ENCODE measurements around the gene PIP4K2C. TPM values are rescaled to one million over a fixed set of nuclear protein-coding genes. Genes with fewer than 3 reads are reported as not detected.

Gene PIP4K2C
- total and polyA plus RNA-seq, 2 donors (not counting 1 experiment from before 2014, with no cell fraction given), result 11.9 to 24.3 TPM

DNA sequence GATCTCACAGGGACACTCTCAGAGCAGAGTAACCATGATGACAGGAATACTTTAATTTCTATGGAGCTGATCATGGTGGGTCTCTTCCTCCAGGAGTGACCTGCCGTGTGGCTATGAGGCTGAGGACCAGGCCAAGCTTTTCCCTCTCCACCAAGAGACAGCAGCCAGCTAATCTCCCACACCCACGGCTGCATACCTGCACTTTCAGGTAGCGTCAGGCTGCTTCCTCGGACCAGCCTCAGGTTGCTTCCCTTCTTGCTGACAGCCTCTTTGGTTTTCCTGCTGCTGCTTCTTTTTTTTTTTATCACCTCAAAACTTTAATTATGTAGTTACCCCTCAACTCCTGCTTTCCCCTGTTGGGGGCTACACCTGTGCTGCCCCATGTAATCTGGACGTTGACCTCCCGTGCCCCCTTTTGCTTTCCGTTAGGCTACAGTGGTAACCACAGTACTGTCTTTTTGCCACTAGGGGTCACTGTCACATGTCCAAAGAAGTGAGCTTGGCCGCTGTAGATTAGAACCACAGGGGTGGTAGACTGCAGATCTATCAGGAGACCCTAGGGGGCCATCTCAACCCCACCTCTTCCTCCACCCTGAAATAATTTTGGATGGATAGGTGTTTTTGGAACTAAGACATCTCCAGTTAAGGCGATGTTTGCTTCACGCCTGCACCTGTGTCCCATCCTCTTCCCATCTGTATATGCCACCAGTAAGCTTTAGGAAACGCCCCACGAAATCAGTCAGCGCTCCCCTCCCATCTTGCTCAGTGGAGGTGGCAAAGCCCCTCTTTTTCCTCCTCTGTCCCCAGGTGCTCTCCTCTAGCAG lies 7.8 kb upstream of the PIP4K2C start:
- Histone ChIP-seq H3K27ac (ENCODE audit: insufficient read depth, low read length) (no peak overlapping the region), H3K9ac (ENCODE audit: insufficient read depth, low read length) (no peak overlapping the region), H4K20me1 (ENCODE audit: control insufficient read depth, extremely low read depth, insufficient read depth, low read length) (no peaks in the 10 kb centered on the region), H3K4me2 (ENCODE audit: extremely low read depth, insufficient read depth, low read length) (no peak overlapping the region), H3K79me2 (ENCODE audit: control insufficient read depth, insufficient read depth, low read length) (no peaks in the 10 kb centered on the region), H2AFZ (ENCODE audit: low read length) (no peak overlapping the region), H3K27me3 (ENCODE audit: control insufficient read depth, insufficient read depth, low read length) (peaks cover 4% of the 10 kb centered on the region), H3K4me1 (ENCODE audit: control insufficient read depth, extremely low read depth, insufficient read depth, low read length) (no peaks in the 10 kb centered on the region), H3K36me3 (ENCODE audit: control insufficient read depth, insufficient read depth, low read length) (no peaks in the 10 kb centered on the region), H3K4me3 (replicated peaks in 1 of 4; ENCODE audit: control extremely low read depth in 1 of 4, insufficient read depth in 1 of 4, low read depth in 3 of 4, low read length in 4 of 4) (no peak overlapping the region), H3K9me3 (ENCODE audit: control insufficient read depth, insufficient read depth, low read depth, low read length) (no peaks in the 10 kb centered on the region)
- TF ChIP-seq, protein P1, sequence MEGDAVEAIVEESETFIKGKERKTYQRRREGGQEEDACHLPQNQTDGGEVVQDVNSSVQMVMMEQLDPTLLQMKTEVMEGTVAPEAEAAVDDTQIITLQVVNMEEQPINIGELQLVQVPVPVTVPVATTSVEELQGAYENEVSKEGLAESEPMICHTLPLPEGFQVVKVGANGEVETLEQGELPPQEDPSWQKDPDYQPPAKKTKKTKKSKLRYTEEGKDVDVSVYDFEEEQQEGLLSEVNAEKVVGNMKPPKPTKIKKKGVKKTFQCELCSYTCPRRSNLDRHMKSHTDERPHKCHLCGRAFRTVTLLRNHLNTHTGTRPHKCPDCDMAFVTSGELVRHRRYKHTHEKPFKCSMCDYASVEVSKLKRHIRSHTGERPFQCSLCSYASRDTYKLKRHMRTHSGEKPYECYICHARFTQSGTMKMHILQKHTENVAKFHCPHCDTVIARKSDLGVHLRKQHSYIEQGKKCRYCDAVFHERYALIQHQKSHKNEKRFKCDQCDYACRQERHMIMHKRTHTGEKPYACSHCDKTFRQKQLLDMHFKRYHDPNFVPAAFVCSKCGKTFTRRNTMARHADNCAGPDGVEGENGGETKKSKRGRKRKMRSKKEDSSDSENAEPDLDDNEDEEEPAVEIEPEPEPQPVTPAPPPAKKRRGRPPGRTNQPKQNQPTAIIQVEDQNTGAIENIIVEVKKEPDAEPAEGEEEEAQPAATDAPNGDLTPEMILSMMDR (conservative IDR thresholded peaks at IDR 0.05 in 1 of 2, IDR thresholded peaks at IDR 0.05 in 1 of 2; ENCODE audit: low read depth in 1 of 2, low read length in 2 of 2), result peak; percentile 81 to 89
- no peak for TF ChIP-seq EZH2 (IDR thresholded peaks at IDR 0.05; ENCODE audit: low read length, missing control alignments)
- peak; percentile 68 to 87 for DNase-seq (ENCODE audit: low read depth in 2 of 2)

DNA sequence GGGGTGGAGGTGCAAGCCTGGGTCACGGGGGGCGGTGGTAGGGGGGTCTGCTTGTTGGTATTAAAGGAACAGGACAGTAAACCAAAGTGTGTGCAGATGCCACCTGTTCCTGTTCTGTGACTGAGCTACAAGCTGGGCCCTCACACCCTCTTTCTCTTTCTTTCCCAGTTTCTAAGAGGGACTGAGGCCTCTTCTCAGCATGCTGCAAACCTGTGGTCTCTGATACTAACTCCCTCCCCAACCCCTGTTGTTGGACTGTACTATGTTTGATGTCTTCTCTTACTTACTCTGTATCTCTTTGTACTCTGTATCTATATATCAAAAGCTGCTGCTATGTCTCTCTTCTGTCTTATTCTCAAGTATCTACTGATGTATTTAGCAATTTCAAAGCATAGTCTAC lies 6.9 kb upstream of the PIP4K2C start:
- no peaks in the 10 kb centered on the region for H3K4me1 ChIP-seq (ENCODE audit: control insufficient read depth, extremely low read depth, insufficient read depth, low read length)

DNA sequence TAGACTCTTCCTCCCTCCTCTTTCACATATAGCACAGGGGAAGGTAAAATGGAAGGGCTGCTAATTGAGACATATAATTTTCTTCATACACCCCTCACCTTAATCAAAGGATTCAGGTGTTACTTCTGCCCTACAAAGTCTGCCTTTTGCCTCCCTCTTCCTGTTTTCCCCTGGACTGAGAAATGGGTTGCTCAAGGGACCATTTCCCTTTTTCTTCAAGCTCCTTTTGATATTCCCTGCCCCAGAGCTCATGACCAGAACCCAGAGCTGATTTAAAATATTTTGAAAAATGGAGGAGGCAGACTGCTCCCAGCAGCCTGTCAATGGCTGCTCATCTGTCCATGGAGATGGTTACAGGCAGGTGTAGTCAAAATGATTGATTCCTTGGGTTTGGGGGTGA lies 6.3 kb upstream of the PIP4K2C start:
- Histone ChIP-seq H3K9ac (ENCODE audit: insufficient read depth, low read length) (no peak overlapping the region), H3K9me3 (ENCODE audit: control insufficient read depth, insufficient read depth, low read depth, low read length) (no peaks in the 10 kb centered on the region), H2AFZ (ENCODE audit: low read length) (no peak overlapping the region), H3K27ac (ENCODE audit: insufficient read depth, low read length) (no peak overlapping the region), H3K4me2 (ENCODE audit: extremely low read depth, insufficient read depth, low read length) (no peak overlapping the region), H3K36me3 (ENCODE audit: control insufficient read depth, insufficient read depth, low read length) (no peaks in the 10 kb centered on the region), H3K27me3 (ENCODE audit: control insufficient read depth, insufficient read depth, low read length) (peaks cover 6% of the 10 kb centered on the region), H3K4me1 (ENCODE audit: control insufficient read depth, extremely low read depth, insufficient read depth, low read length) (no peaks in the 10 kb centered on the region), H3K4me3 (replicated peaks in 1 of 4; ENCODE audit: control extremely low read depth in 1 of 4, insufficient read depth in 1 of 4, low read depth in 3 of 4, low read length in 4 of 4) (no peak overlapping the region), H3K79me2 (ENCODE audit: control insufficient read depth, insufficient read depth, low read length) (no peaks in the 10 kb centered on the region), H4K20me1 (ENCODE audit: control insufficient read depth, extremely low read depth, insufficient read depth, low read length) (no peaks in the 10 kb centered on the region)
- TF ChIP-seq, protein P1 (conservative IDR thresholded peaks at IDR 0.05 in 1 of 2, IDR thresholded peaks at IDR 0.05 in 1 of 2; ENCODE audit: low read depth in 1 of 2, low read length in 2 of 2), result no peak
- no peak for TF ChIP-seq EZH2 (IDR thresholded peaks at IDR 0.05; ENCODE audit: low read length, missing control alignments)
- DNase-seq (ENCODE audit: low read depth in 2 of 2), result no peak

More for the DNA sequence above, 6.9 kb upstream of the PIP4K2C start:
- no peak overlapping the region for H2AFZ ChIP-seq (ENCODE audit: low read length)
- no peak overlapping the region for H3K4me2 ChIP-seq (ENCODE audit: extremely low read depth, insufficient read depth, low read length)
- TF ChIP-seq, protein P1 (conservative IDR thresholded peaks at IDR 0.05 in 1 of 2, IDR thresholded peaks at IDR 0.05 in 1 of 2; ENCODE audit: low read depth in 1 of 2, low read length in 2 of 2), result no peak
- TF ChIP-seq EZH2 (IDR thresholded peaks at IDR 0.05; ENCODE audit: low read length, missing control alignments), result no peak
- H3K79me2 ChIP-seq (ENCODE audit: control insufficient read depth, insufficient read depth, low read length), result no peaks in the 10 kb centered on the region
- H3K27ac ChIP-seq (ENCODE audit: insufficient read depth, low read length), result no peak overlapping the region
- DNase-seq (ENCODE audit: low read depth in 2 of 2), result no peak
- H3K4me3 ChIP-seq (replicated peaks in 1 of 4; ENCODE audit: control extremely low read depth in 1 of 4, insufficient read depth in 1 of 4, low read depth in 3 of 4, low read length in 4 of 4), result no peak overlapping the region
- H3K9ac ChIP-seq (ENCODE audit: insufficient read depth, low read length), result no peak overlapping the region
- no peaks in the 10 kb centered on the region for H3K36me3 ChIP-seq (ENCODE audit: control insufficient read depth, insufficient read depth, low read length)
- peaks cover 4% of the 10 kb centered on the region for H3K27me3 ChIP-seq (ENCODE audit: control insufficient read depth, insufficient read depth, low read length)
- no peaks in the 10 kb centered on the region for H4K20me1 ChIP-seq (ENCODE audit: control insufficient read depth, extremely low read depth, insufficient read depth, low read length)
- no peaks in the 10 kb centered on the region for H3K9me3 ChIP-seq (ENCODE audit: control insufficient read depth, insufficient read depth, low read depth, low read length)
